HG02623 (cell line): ENCODE data around the gene ZFR2.

Experiments
- ATAC-seq: cut with Tn5 transposase; IDR thresholded peaks from one replicate; pipeline ENCODE4 v1.9.1; 2021; ENCODE audit warnings: moderate library complexity; ENCODE audit not compliant: unreplicated experiment

The ZFR2 gene

GRCh38 chr19:3837922-3838321 lies 30.9 kb downstream of the ZFR2 start:
- no peak for ATAC-seq

GRCh38 chr19:3837332-3837731 lies 31.5 kb downstream of the ZFR2 start:
- ATAC-seq: no peak

GRCh38 chr19:3836887-3837286 lies 32.0 kb downstream of the ZFR2 start:
- no peak for ATAC-seq

- ATAC-seq: no peak
These were observed 33.8 kb downstream of the ZFR2 start for GRCh38 chr19:3835055-3835435.

GRCh38 chr19:3834349-3835054 lies 34.3 kb downstream of the ZFR2 start:
- no peak for ATAC-seq

- ATAC-seq: no peak
These were observed 35.1 kb downstream of the ZFR2 start for GRCh38 chr19:3833578-3834348.

- no peak for ATAC-seq
These were observed 36.8 kb downstream of the ZFR2 start for GRCh38 chr19:3832001-3832400.

GRCh38 chr19:3831601-3832000 lies 37.2 kb downstream of the ZFR2 start:
- ATAC-seq: no peak

GRCh38 chr19:3830621-3831589 lies 37.9 kb downstream of the ZFR2 start:
- ATAC-seq: no peak

- ATAC-seq: no peak
These were observed 41.5 kb downstream of the ZFR2 start for GRCh38 chr19:3827306-3827705.

GRCh38 chr19:3826163-3826562 lies 42.7 kb downstream of the ZFR2 start:
- no peak for ATAC-seq

GRCh38 chr19:3825286-3825956 lies 43.4 kb downstream of the ZFR2 start:
- no peak for ATAC-seq

- ATAC-seq: no peak
These were observed 45.5 kb downstream of the ZFR2 start for GRCh38 chr19:3823350-3823713.

- ATAC-seq: no peak
These were observed 46.0 kb downstream of the ZFR2 start for GRCh38 chr19:3822683-3823349.

- ATAC-seq: no peak
These were observed 46.9 kb downstream of the ZFR2 start for GRCh38 chr19:3821857-3822364.

- ATAC-seq: no peak
These were observed 47.7 kb downstream of the ZFR2 start for GRCh38 chr19:3821156-3821555.

- no peak for ATAC-seq
These were observed 48.8 kb downstream of the ZFR2 start for GRCh38 chr19:3819989-3820388.

- ATAC-seq: no peak
These were observed 49.9 kb downstream of the ZFR2 start for GRCh38 chr19:3818918-3819317.

GRCh38 chr19:3818466-3818865 lies 50.4 kb downstream of the ZFR2 start:
- ATAC-seq: no peak

- ATAC-seq: no peak
These were observed 51.1 kb downstream of the ZFR2 start for GRCh38 chr19:3817761-3818160.
